Spleen (tissue), 7 donors: ENCODE measurements around the gene MAP3K2.

Source experiments
- POLR2A ChIP-seq, 3 donors: fragments of 450-650 bp; IDR thresholded peaks; one replicate each; pipeline ENCODE4 v1.5.1; 2017; ENCODE audit warnings: antibody characterized with exemption in 3 of 3, mild to moderate bottlenecking in 1 of 3
- POLR2AphosphoS5 ChIP-seq, 3 donors: sonication (generic); formaldehyde crosslinking; IDR thresholded peaks; one replicate each; pipeline ENCODE4 v1.5.1; 2017; ENCODE audit warnings: antibody characterized with exemption in 3 of 3
- TF ChIP-seq, protein P1 (sequence below), 11 experiments: fragments of 200-600 bp in 7 of 11; fragments of 450-650 bp in 4 of 11; sonication (generic) in 4 of 11; IDR thresholded peaks in 8 of 11; conservative IDR thresholded peaks in 3 of 11; 1 replicate in 7 of 11; 2 replicates in 4 of 11; pipeline versions ENCODE4 v1.4.0 to v1.8.0; 2016 to 2021; ENCODE audit warnings: antibody characterized with exemption in 11 of 11, inconsistent platforms in 4 of 11, mild to moderate bottlenecking in 1 of 11
- donor health status: DM: no; HTN: no; CAD: no; lungs with moderate emphysema.
- donor health status: DM: no; HTN: no; CAD: no.
- donor health status: DM: no; HTN: no; CAD: no.

DNA sequence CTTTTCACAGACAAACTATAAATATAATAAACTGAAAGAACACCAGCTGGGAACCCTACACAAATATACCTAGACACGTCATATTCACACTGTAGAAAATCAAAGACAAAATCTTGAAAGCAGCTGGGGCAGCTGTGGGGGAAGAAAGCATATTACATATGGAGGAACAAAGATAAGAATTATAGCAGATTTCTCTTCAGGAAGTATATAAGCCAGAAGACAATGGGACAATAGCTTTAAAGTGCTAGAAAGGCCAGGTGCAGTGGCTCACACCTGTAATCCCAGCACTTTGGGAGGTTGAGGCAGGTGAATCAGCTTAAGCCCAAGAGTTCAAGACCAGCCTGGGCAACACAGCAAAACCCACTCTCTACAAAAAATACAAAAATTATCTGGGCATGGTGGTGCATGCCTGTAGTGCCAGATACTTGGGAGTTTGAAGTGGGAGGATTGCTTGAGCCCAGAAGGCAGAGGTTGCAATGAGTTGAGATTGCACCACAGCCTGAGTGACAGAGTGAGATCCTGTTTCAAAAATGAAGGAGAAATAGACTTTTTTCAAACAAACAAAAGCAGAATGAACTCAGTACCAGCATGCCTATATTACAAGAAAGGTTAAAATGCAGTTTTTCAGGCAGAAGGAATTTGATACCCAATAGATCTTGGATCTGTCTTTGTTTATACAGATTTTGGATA lies 67.0 kb downstream of the MAP3K2 start:
- TF ChIP-seq, protein P1, sequence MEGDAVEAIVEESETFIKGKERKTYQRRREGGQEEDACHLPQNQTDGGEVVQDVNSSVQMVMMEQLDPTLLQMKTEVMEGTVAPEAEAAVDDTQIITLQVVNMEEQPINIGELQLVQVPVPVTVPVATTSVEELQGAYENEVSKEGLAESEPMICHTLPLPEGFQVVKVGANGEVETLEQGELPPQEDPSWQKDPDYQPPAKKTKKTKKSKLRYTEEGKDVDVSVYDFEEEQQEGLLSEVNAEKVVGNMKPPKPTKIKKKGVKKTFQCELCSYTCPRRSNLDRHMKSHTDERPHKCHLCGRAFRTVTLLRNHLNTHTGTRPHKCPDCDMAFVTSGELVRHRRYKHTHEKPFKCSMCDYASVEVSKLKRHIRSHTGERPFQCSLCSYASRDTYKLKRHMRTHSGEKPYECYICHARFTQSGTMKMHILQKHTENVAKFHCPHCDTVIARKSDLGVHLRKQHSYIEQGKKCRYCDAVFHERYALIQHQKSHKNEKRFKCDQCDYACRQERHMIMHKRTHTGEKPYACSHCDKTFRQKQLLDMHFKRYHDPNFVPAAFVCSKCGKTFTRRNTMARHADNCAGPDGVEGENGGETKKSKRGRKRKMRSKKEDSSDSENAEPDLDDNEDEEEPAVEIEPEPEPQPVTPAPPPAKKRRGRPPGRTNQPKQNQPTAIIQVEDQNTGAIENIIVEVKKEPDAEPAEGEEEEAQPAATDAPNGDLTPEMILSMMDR (IDR thresholded peaks at IDR 0.05 in 8 of 11, conservative IDR thresholded peaks at IDR 0.05 in 3 of 11), result no peak
- TF ChIP-seq POLR2AphosphoS5 (IDR thresholded peaks at IDR 0.05) (no peak), POLR2A (IDR thresholded peaks at IDR 0.05) (no peak)
